Heart left ventricle (tissue), 13 donors: ENCODE data around the gene CTPS2.

Experiments
- CTCF ChIP-seq, 12 donors: fragments of 200-600 bp; sonication (generic) in 4 of 12; IDR thresholded peaks; one replicate each; pipeline versions ENCODE4 v1.5.0 to v1.8.0; 2018 to 2022; ENCODE audit warnings: antibody characterized with exemption in 12 of 12, mild to moderate bottlenecking in 5 of 12
- POLR2A ChIP-seq, 2 donors: fragments of 450-650 bp; IDR thresholded peaks; one replicate each; pipeline ENCODE4 v1.6.1; 2017; ENCODE audit warnings: antibody characterized with exemption in 2 of 2, mild to moderate bottlenecking in 2 of 2, moderate library complexity in 2 of 2
- donor health status: ischemic (EF 13 %, LVEDD 7.1; RV severe dilation, severe dysfunction).
- donor health status: DM: no; HTN: yes; CAD: no.
- donor health status: DM: no; HTN: no; CAD: no.
- donor health status: ischemic (EF 25% LVEDD 6.9; RV normal size, moderate dysfunction).
- donor health status: ischemic (EF 25% LVEDD 5.7; RV mildly dilated, moderate dysfunction).
- donor health status: ischemic (EF 35%, LVEDD 5.7; RV mildly dilated, moderate dysfunction).
- donor health status: nonischemic (EF 11% LVEDD 7.7; RV severe dilation, severe dysfunction).
- donor health status: DM: yes; HTN: yes; CAD: no.
- donor health status: PGD.
- donor health status: ischemic (EF 29% LVEDD 5.4; RV normal size, mild dysfunction).
- donor health status: nonischemic (EF 23%, LVEDD 6.1; RV moderate dilation, normal function).

GRCh38 chrX:16745102-16745501 is 32.6 kb upstream of the CTPS2 start:
- no peak for TF ChIP-seq CTCF (IDR thresholded peaks at IDR 0.05)
- no peak for TF ChIP-seq POLR2A (IDR thresholded peaks at IDR 0.05)
